K562 (cell line): ENCODE measurements around the gene HOXB8. TPM values are rescaled to one million over a fixed set of nuclear protein-coding genes. Genes with fewer than 3 reads are reported as not detected.

Source experiments
- ATF6 ChIP-seq: sonication (generic); formaldehyde crosslinking; IDR thresholded peaks from 2 replicates; pipeline ENCODE4 v1.4.0; 2020; ENCODE audit warnings: mild to moderate bottlenecking, missing genetic modification reagents
- CBFA2T2 ChIP-seq: fragments of 450-650 bp; conservative IDR thresholded peaks from 2 replicates; pipeline ENCODE4 v1.6.1; 2017; ENCODE audit warnings: mild to moderate bottlenecking
- CBX3 ChIP-seq, 2 experiments: IDR thresholded peaks; 1 replicate in 1 of 2; 2 replicates in 1 of 2; pipeline ENCODE4 v1.6.1; 2012; ENCODE audit warnings: inconsistent platforms in 2 of 2, low read length in 2 of 2, borderline replicate concordance in 1 of 2, control low read depth in 1 of 2
- CREBBP ChIP-seq: IDR thresholded peaks from one replicate; pipeline ENCODE4 v1.6.1; 2012; ENCODE audit warnings: low read depth, mild to moderate bottlenecking, control low read depth, inconsistent platforms, low read length
- ETV1 ChIP-seq: fragments of 450-650 bp; conservative IDR thresholded peaks from 2 replicates; pipeline ENCODE4 v1.6.1; 2016; ENCODE audit warnings: missing genetic modification characterization, control low read depth, low read depth, missing compliant biosample characterization
- FOXP4 ChIP-seq: sonication (generic); formaldehyde crosslinking; IDR thresholded peaks from 2 replicates; pipeline ENCODE4 v1.8.0; 2022; ENCODE audit warnings: mild to moderate bottlenecking, missing genetic modification reagents, borderline replicate concordance
- NCOA2 ChIP-seq, 2 experiments: fragments of 450-650 bp; IDR thresholded peaks; 2 replicates each; pipeline ENCODE4 v1.6.1; 2018; ENCODE audit warnings: mild to moderate bottlenecking in 2 of 2, moderate library complexity in 1 of 2; ENCODE audit not compliant: partially characterized antibody in 2 of 2
- NCOR1 ChIP-seq: fragments of 450-650 bp; IDR thresholded peaks from 2 replicates; pipeline ENCODE4 v1.6.1; 2016; ENCODE audit warnings: mild to moderate bottlenecking, moderate library complexity
- NR2F6 ChIP-seq: fragments of 450-650 bp; formaldehyde crosslinking; IDR thresholded peaks from 2 replicates; pipeline ENCODE4 v1.4.0; 2020; ENCODE audit warnings: mild to moderate bottlenecking
- PHF20 ChIP-seq: fragments of 450-650 bp; IDR thresholded peaks from 2 replicates; pipeline ENCODE4 v1.6.1; 2018; ENCODE audit not compliant: partially characterized antibody
- POLR2H ChIP-seq: IDR thresholded peaks from 2 replicates; pipeline ENCODE4 v1.6.1; 2016; ENCODE audit warnings: missing genetic modification characterization, low read depth, mild to moderate bottlenecking, control low read depth, missing compliant biosample characterization, moderate library complexity
- PURB ChIP-seq: sonication (generic); formaldehyde crosslinking; IDR thresholded peaks from 2 replicates; pipeline ENCODE4 v1.9.0; 2021; ENCODE audit warnings: low read depth, mild to moderate bottlenecking, missing genetic modification reagents
- RAD21 ChIP-seq, 2 experiments: fragments of 250-450 bp in 1 of 2; fragments of 450-650 bp in 1 of 2; sonication (Bioruptor Pico) in 1 of 2; formaldehyde crosslinking in 1 of 2; IDR thresholded peaks in 1 of 2; conservative IDR thresholded peaks in 1 of 2; 2 replicates each; pipeline versions ENCODE4 v1.4.0 to v1.8.0; 2020 to 2022; ENCODE audit warnings: mild to moderate bottlenecking in 2 of 2, moderate library complexity in 1 of 2
- SMAD4 ChIP-seq: fragments of 250-450 bp; sonication (Bioruptor Pico); conservative IDR thresholded peaks from 2 replicates; pipeline ENCODE4 v1.8.0; 2021; ENCODE audit warnings: inconsistent platforms, mild to moderate bottlenecking, moderate library complexity
- SMARCA4 ChIP-seq: fragments of 450-650 bp; IDR thresholded peaks from 2 replicates; pipeline ENCODE4 v1.6.1; 2016
- TEAD4 ChIP-seq, 2 experiments: sonication (generic) in 1 of 2; formaldehyde crosslinking in 1 of 2; IDR thresholded peaks; 2 replicates each; pipeline versions ENCODE4 v1.6.1 to v1.8.0; 2012 to 2022; ENCODE audit warnings: borderline replicate concordance in 1 of 2, inconsistent platforms in 1 of 2, low read length in 1 of 2, mild to moderate bottlenecking in 1 of 2, missing genetic modification reagents in 1 of 2
- polyA plus RNA-seq, 8 experiments: library from polyadenylated mRNA; depleted of rRNA in 4 of 8; stranded (reverse) in 5 of 8; unstranded in 3 of 8; fragments of >200 nt; fragmentation: Nextera tagmentation in 2 of 8; fragmentation: Illumina TruSeq in 1 of 8; extraction: Ambion mirVana in 2 of 8; extraction: Trizol in 1 of 8; gene quantifications; 2 replicates each; pipeline versions ENCODE4 v1.2.1 to v1.2.3, GENCODE V29; 2011 to 2014; ENCODE audit warnings: inconsistent platforms in 1 of 8, missing spikeins in 1 of 8
- total RNA-seq, 7 experiments: library from RNA; depleted of rRNA in 6 of 7; stranded (reverse); fragments of >200 nt in 6 of 7; fragmentation: Illumina TruSeq in 2 of 7; extraction: Trizol in 2 of 7; gene quantifications; 2 replicates each; pipeline versions ENCODE4 v1.2.1 to v1.2.3, GENCODE V29; 2011 to 2021; ENCODE audit warnings: low replicate concordance in 1 of 7
- TF ChIP-seq, protein P1 (sequence below): fragments of 250-450 bp; sonication (Bioruptor Pico); IDR thresholded peaks from 2 replicates; pipeline ENCODE4 v1.4.0; 2020; ENCODE audit warnings: borderline replicate concordance
- TF ChIP-seq, protein P2 (sequence below), 2 experiments: IDR thresholded peaks in 1 of 2; conservative IDR thresholded peaks in 1 of 2; 2 replicates each; pipeline ENCODE4 v1.6.1; 2016; ENCODE audit warnings: low read depth in 2 of 2, mild to moderate bottlenecking in 1 of 2, missing compliant biosample characterization in 1 of 2, missing genetic modification characterization in 1 of 2, moderate library complexity in 1 of 2

Gene HOXB8
- total and polyA plus RNA-seq, 9 of the 15 experiments (the other 6 are each of a cell fraction or from before 2014, with no cell fraction given): 0.52 to 23.8 (median 3.6) TPM

GRCh38 chr17:48623583-48623982, 8.5 kb upstream of the HOXB8 start (continued):
- TF ChIP-seq POLR2H (tag) (no peak), SMAD4 (CRISPR knock-in tag) (0 out of 2 replicates have a peak, but pooled peaks have one; percentile 16), CBFA2T2 (peak; percentile 40; the same call in 1 of the 2 replicates), RAD21 (CRISPR knock-in tag; conservative IDR thresholded peaks at IDR 0.05 in 1 of 2, IDR thresholded peaks at IDR 0.05 in 1 of 2) (no peak), PHF20 (no peak), TEAD4 (IDR thresholded peaks at IDR 0.05; ENCODE audit: low read length) (0 out of 2 replicates have a peak, but pooled peaks have one; percentile 42), TEAD4 (CRISPR knock-in tag; IDR thresholded peaks at IDR 0.05; ENCODE audit: borderline replicate concordance) (no peak), ATF6 (CRISPR knock-in tag) (no peak), FOXP4 (CRISPR knock-in tag) (no peak), PURB (CRISPR knock-in tag) (no peak), CREBBP (no peak), NCOR1 (peak; percentile 35; the same call in 1 of the 2 replicates), ETV1 (no peak), NCOA2 (IDR thresholded peaks at IDR 0.05; ENCODE audit: partially characterized antibody in 2 of 2) (no peak), NR2F6 (CRISPR knock-in tag) (no peak), CBX3 (IDR thresholded peaks at IDR 0.05; ENCODE audit: borderline replicate concordance in 1 of 2, low read length in 2 of 2) (no peak), SMARCA4 (peak; percentile 39; the same call in 1 of the 2 replicates)
- TF ChIP-seq, protein P1, sequence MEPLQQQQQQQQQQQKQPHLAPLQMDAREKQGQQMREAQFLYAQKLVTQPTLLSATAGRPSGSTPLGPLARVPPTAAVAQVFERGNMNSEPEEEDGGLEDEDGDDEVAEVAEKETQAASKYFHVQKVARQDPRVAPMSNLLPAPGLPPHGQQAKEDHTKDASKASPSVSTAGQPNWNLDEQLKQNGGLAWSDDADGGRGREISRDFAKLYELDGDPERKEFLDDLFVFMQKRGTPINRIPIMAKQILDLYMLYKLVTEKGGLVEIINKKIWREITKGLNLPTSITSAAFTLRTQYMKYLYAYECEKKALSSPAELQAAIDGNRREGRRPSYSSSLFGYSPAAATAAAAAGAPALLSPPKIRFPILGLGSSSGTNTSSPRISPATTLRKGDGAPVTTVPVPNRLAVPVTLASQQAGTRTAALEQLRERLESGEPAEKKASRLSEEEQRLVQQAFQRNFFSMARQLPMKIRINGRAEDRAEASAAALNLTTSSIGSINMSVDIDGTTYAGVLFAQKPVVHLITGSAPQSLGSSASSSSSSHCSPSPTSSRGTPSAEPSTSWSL (CRISPR knock-in tag): no peak
- TF ChIP-seq, protein P2, sequence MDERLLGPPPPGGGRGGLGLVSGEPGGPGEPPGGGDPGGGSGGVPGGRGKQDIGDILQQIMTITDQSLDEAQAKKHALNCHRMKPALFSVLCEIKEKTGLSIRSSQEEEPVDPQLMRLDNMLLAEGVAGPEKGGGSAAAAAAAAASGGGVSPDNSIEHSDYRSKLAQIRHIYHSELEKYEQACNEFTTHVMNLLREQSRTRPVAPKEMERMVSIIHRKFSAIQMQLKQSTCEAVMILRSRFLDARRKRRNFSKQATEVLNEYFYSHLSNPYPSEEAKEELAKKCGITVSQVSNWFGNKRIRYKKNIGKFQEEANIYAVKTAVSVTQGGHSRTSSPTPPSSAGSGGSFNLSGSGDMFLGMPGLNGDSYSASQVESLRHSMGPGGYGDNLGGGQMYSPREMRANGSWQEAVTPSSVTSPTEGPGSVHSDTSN (CRISPR knock-in tag; IDR thresholded peaks at IDR 0.05; ENCODE audit: low read depth): no peak
- TF ChIP-seq, protein P2 (tag; conservative IDR thresholded peaks at IDR 0.05; ENCODE audit: low read depth): 0 out of 2 replicates have a peak, but pooled peaks have one; percentile 21
